Adrenal gland (tissue), 19 donors: ENCODE measurements around the gene FAM89A. TPM values are rescaled to one million over a fixed set of nuclear protein-coding genes. Genes with fewer than 3 reads are reported as not detected.

Experiments used
- DNase-seq, 7 donors: peaks; one replicate each; pipeline ENCODE4 v3.0.0-alpha.2; 2019 to 2020
- H3K27ac ChIP-seq, 5 donors: fragments of 200-600 bp; sonication (generic) in 4 of 5; 1 replicate in 3 of 5; 2 replicates in 2 of 5; pipeline versions ENCODE4 v1.5.1 to v1.8.0; 2016 to 2020; ENCODE audit warnings: mild to moderate bottlenecking in 1 of 5
- H3K27me3 ChIP-seq: fragments of 200-600 bp; 2 replicates; pipeline ENCODE4 v1.8.0; 2021
- H3K36me3 ChIP-seq, 2 donors: fragments of 200-600 bp; replicated peaks in 1 of 2; 1 replicate in 1 of 2; 2 replicates in 1 of 2; pipeline versions ENCODE4 v1.5.1 to v1.8.0; 2018 to 2022
- H3K4me1 ChIP-seq, 2 donors: fragments of 200-600 bp; replicated peaks in 1 of 2; 1 replicate in 1 of 2; 2 replicates in 1 of 2; pipeline versions ENCODE4 v1.5.1 to v1.8.0; 2018 to 2021
- H3K4me3 ChIP-seq, 4 donors: fragments of 200-600 bp; sonication (generic) in 3 of 4; one replicate each; pipeline ENCODE4 v1.5.1; 2016 to 2018
- H3K9me3 ChIP-seq, 3 donors: fragments of 200-600 bp; sonication (generic) in 1 of 3; replicated peaks in 1 of 3; 1 replicate in 2 of 3; 2 replicates in 1 of 3; pipeline versions ENCODE4 v1.5.1 to v1.8.0; 2016 to 2021
- CTCF ChIP-seq, 6 experiments: fragments of 450-650 bp in 4 of 6; fragments of 200-600 bp in 2 of 6; sonication (generic) in 1 of 6; IDR thresholded peaks; 1 replicate in 5 of 6; 2 replicates in 1 of 6; pipeline versions ENCODE4 v1.5.1 to v1.8.0; 2016 to 2021; ENCODE audit warnings: antibody characterized with exemption in 6 of 6, mild to moderate bottlenecking in 2 of 6, moderate library complexity in 1 of 6
- POLR2A ChIP-seq, 2 donors: fragments of 450-650 bp; IDR thresholded peaks; one replicate each; pipeline ENCODE4 v1.6.1; 2017; ENCODE audit warnings: antibody characterized with exemption in 2 of 2, mild to moderate bottlenecking in 2 of 2, moderate library complexity in 1 of 2
- WGBS, 4 donors: extraction: QIAGEN DNeasy Blood & Tissue Kit in 2 of 4; methylation state at CpG; one replicate each; pipeline versions ENCODE4 v1.1.5 to v1.1.7; 2013 to 2017; 5-methylcytosine and 5-hydroxymethylcytosine counted together
- intact Hi-C, 2 donors: fragments of 100-400 bp; cut with DNase I; formaldehyde crosslinking; loops; one replicate each; pipeline versions ENCODE4 v1.14.1 to v1.15.0; 2022 to 2023
- long read RNA-seq, 10 donors: library from polyadenylated mRNA in 3 of 10; unstranded in 2 of 10; stranded (forward) in 1 of 10; transcript quantifications; one replicate each; pipeline ENCODE4 v2.0.0 and lab custom pipeline, GENCODE V29; 2021 to 2026
- polyA plus RNA-seq, 3 donors: library from polyadenylated mRNA; stranded (reverse); fragments of 200-250 nt in 2 of 3; fragments of 350-450 nt in 1 of 3; fragmentation: Illumina TruSeq in 1 of 3; extraction: RNeasy Lipid Tissue Mini Kit (QIAGEN cat#74804) in 1 of 3; gene quantifications; one replicate each; pipeline ENCODE4 v1.2.3, GENCODE V29; 2013 to 2014
- total RNA-seq, 9 donors: library from RNA; depleted of rRNA in 4 of 9; stranded (reverse); fragments of >200 nt in 4 of 9; fragments of 120-200 nt in 1 of 9; fragmentation: NEBNext Ultra II Directional in 1 of 9; extraction: Animal tissue kit (Norgen Biotek cat#: 25700) in 1 of 9; gene quantifications; one replicate each; pipeline versions ENCODE4 v1.1.0 to v1.2.4, GENCODE V29; 2013 to 2023
- donor health status: healthy with polysubstance abuse.
- donor health status: Bipolar disorder and iron deficiency.
- donor health status: DM: yes; HTN: yes; CAD: no.
- donor health status: DM: no; HTN: no; CAD: no.
- donor health status: DM: no; HTN: no; CAD: no.
- donor health status: DM: yes; HTN: yes; CAD: no.

Gene FAM89A
- 10 to 100 TPM; 24.4 to 59.4 (median 36.6) TPM for total RNA-seq
- 10 to 100 TPM; 11.3 to 30.3 (median 13.6) TPM for polyA plus RNA-seq
- long read RNA-seq, donor 1, transcript FAM89A-201 (2 exons, 1,495 nt), result major isoform, 8 of 8 reads
- long read RNA-seq, donor 1, partial matches to known transcripts, result 0 of 8 reads
- long read RNA-seq, donor 1, other reads (novel, unspliced or antisense), result 0 of 8 reads
- long read RNA-seq, donor 2, partial matches to known transcripts, result 0 of 4 reads
- long read RNA-seq, donor 2, other reads (novel, unspliced or antisense), result 0 of 4 reads
- long read RNA-seq, donor 3, transcript FAM89A-201 (2 exons, 1,495 nt), result major isoform, 6 of 6 reads
- long read RNA-seq, donor 3, partial matches to known transcripts, result 0 of 6 reads
- long read RNA-seq, donor 3, other reads (novel, unspliced or antisense), result 0 of 6 reads
- long read RNA-seq, donor 4, partial matches to known transcripts, result 0 of 2 reads
- long read RNA-seq, donor 4, other reads (novel, unspliced or antisense), result 2 of 2 reads
- long read RNA-seq, donor 5, transcript FAM89A-201 (2 exons, 1,495 nt), result major isoform, 73 of 78 reads
- long read RNA-seq, donor 5, partial matches to known transcripts, result 0 of 78 reads
- long read RNA-seq, donor 5, other reads (novel, unspliced or antisense), result 5 of 78 reads
- long read RNA-seq, donor 6, partial matches to known transcripts, result 0 of 2 reads
- long read RNA-seq, donor 6, other reads (novel, unspliced or antisense), result 2 of 2 reads
- long read RNA-seq, donor 7, partial matches to known transcripts, result 7 of 10 reads
- long read RNA-seq, donor 7, other reads (novel, unspliced or antisense), result 0 of 10 reads
- long read RNA-seq, donor 8, transcript FAM89A-201 (2 exons, 1,495 nt), result major isoform, 8 of 8 reads
- long read RNA-seq, donor 8, partial matches to known transcripts, result 0 of 8 reads
- long read RNA-seq, donor 8, other reads (novel, unspliced or antisense), result 0 of 8 reads
- long read RNA-seq, donor 9, transcript FAM89A-201 (2 exons, 1,495 nt), result major isoform, 9 of 29 reads
- long read RNA-seq, donor 9, partial matches to known transcripts, result 20 of 29 reads
- long read RNA-seq, donor 9, other reads (novel, unspliced or antisense), result 0 of 29 reads
- long read RNA-seq, donor 10, transcript FAM89A-201 (2 exons, 1,495 nt), result major isoform, 6 of 6 reads
- long read RNA-seq, donor 10, partial matches to known transcripts, result 0 of 6 reads
- long read RNA-seq, donor 10, other reads (novel, unspliced or antisense), result 0 of 6 reads

- H3K9me3 ChIP-seq, result no peaks in the 10 kb centered on the region
- intact Hi-C loops, result loop anchor here in 1 of 2 donors (5.0 kb wide), 1 partner anchor 118 kb away; no protein-coding TSS in a partner anchor
- no peaks in the 10 kb centered on the region for H3K36me3 ChIP-seq
- peak; percentile 56 to 81 (median 72) for DNase-seq
- peak within 1 kb of the TSS in 3 of 5 donors; percentile 70 to 88 (median 74) for H3K27ac ChIP-seq
- TF ChIP-seq CTCF (IDR thresholded peaks at IDR 0.05), result no peak
- peak in 1 of 2 donors; percentile 53 for TF ChIP-seq POLR2A (IDR thresholded peaks at IDR 0.05)
- H3K4me1 ChIP-seq, result peaks cover 15 to 31% of the 10 kb centered on the region in 2 donors
- H3K4me3 ChIP-seq, result peak within 1 kb of the TSS; percentile 27 to 99 (median 48)
- H3K27me3 ChIP-seq, result no peaks in the 10 kb centered on the region
- WGBS, 4 donors, result 0 to 2% (median 2%) methylated on average over 14 to 82 of the region's 82 CpGs
Measured at GRCh38 chr1:231040019-231040799, at the start of gene FAM89A. FAM89A (minus strand) TSS chr1:231040254; CDS start chr1:231040211, 43 bp downstream.

GRCh38 chr1:231084353-231084752 lies 44.3 kb upstream of the FAM89A start:
- intact Hi-C loops, result no loop called here
- H3K27me3 ChIP-seq, result no peaks in the 10 kb centered on the region
- no peak overlapping the region for H3K27ac ChIP-seq
- H3K4me3 ChIP-seq, result no peak overlapping the region
- 78 to 86% (median 79%) methylated on average over 5 of the region's 5 CpGs for WGBS, 4 donors
- H3K4me1 ChIP-seq, result no peaks in the 10 kb centered on the region
- H3K36me3 ChIP-seq, result no peaks in the 10 kb centered on the region
- no peak for TF ChIP-seq POLR2A (IDR thresholded peaks at IDR 0.05)
- TF ChIP-seq CTCF (IDR thresholded peaks at IDR 0.05), result no peak
- H3K9me3 ChIP-seq, result no peaks in the 10 kb centered on the region
- DNase-seq, result no peak

- Histone ChIP-seq H3K4me3 (no peak overlapping the region), H3K4me1 (no peaks in the 10 kb centered on the region), H3K27me3 (no peaks in the 10 kb centered on the region), H3K36me3 (no peaks in the 10 kb centered on the region), H3K27ac (no peak overlapping the region), H3K9me3 (no peaks in the 10 kb centered on the region)
- no peak for DNase-seq
- intact Hi-C loops, result no loop called here
- 79 to 89% (median 87%) methylated on average over 4 of the region's 4 CpGs for whole genome bisulfite sequencing, 4 donors
- TF ChIP-seq POLR2A (IDR thresholded peaks at IDR 0.05), result no peak
- no peak for TF ChIP-seq CTCF (IDR thresholded peaks at IDR 0.05)
Measured at GRCh38 chr1:231079163-231079562, 39.1 kb upstream of the FAM89A start.
